ENCODE data around the gene SPATA46.

DNA sequence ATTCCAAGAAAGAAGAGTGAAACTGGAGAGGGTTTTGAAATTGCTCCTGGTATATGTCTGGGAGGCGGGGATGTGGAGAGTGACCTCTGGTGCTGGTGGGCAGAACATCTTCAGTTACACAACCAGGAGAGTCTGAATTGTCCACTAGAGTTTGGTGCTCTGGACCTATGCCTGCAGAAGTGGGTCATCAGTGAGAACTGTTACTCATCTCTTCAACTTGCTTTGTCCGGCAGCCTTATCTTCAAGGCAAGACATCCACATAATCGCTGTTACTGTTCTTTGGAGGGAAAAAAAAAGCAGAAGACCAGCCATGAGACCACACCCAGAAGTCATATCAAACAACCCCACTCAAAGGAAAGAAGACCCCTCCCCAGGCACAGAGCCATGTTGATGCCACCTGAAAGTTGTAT, 20.4 kb upstream of the SPATA46 start:
- TF ChIP-seq CTCF (IDR thresholded peaks at IDR 0.05; ENCODE audit: extremely low read depth in 1 of 2, insufficient read depth in 1 of 2, low read depth in 1 of 2, low read length in 2 of 2) (no peak), EZH2 (IDR thresholded peaks at IDR 0.05; ENCODE audit: borderline replicate concordance, low read depth, low read length, severe bottlenecking) (no peak), POLR2A (IDR thresholded peaks at IDR 0.05; ENCODE audit: low read depth, low read length) (no peak), MAX (IDR thresholded peaks at IDR 0.05; ENCODE audit: insufficient read depth, insufficient read length) (no peak), FOS (IDR thresholded peaks at IDR 0.05; ENCODE audit: borderline replicate concordance, insufficient read depth, low read length) (no peak)
